Esophagus muscularis mucosa (tissue), 4 donors: ENCODE results near the gene DCAF8. TPM values are rescaled to one million over a fixed set of nuclear protein-coding genes. Genes with fewer than 3 reads are reported as not detected.

ENCODE experiments used
- DNase-seq: peaks from one replicate; pipeline ENCODE4 v3.0.0-alpha.2; 2017; ENCODE audit errors: extremely low spot score
- H3K27ac ChIP-seq, 4 donors: fragments of 200-600 bp; sonication (generic); replicated peaks in 1 of 4; 1 replicate in 3 of 4; 2 replicates in 1 of 4; pipeline ENCODE4 v1.5.1; 2016 to 2019; ENCODE audit warnings: mild to moderate bottlenecking in 1 of 4
- H3K27me3 ChIP-seq, 4 donors: fragments of 200-600 bp; sonication (generic); one replicate each; pipeline versions ENCODE4 v1.5.1 to v1.6.0; 2016 to 2019
- H3K36me3 ChIP-seq, 4 donors: fragments of 200-600 bp; sonication (generic); one replicate each; pipeline ENCODE4 v1.5.1; 2016 to 2019
- H3K4me1 ChIP-seq, 4 donors: fragments of 200-600 bp; sonication (generic); one replicate each; pipeline ENCODE4 v1.5.1; 2016 to 2019
- H3K4me3 ChIP-seq, 4 donors: fragments of 200-600 bp; sonication (generic); 1 replicate in 2 of 4; 2 replicates in 2 of 4; pipeline ENCODE4 v1.5.1; 2016 to 2019; ENCODE audit warnings: mild to moderate bottlenecking in 4 of 4, moderate library complexity in 1 of 4
- H3K9me3 ChIP-seq, 4 donors: fragments of 200-600 bp; sonication (generic); 1 replicate in 3 of 4; 2 replicates in 1 of 4; pipeline ENCODE4 v1.5.1; 2016 to 2019
- EP300 ChIP-seq: sonication (generic); formaldehyde crosslinking; IDR thresholded peaks from one replicate; pipeline ENCODE4 v1.6.1; 2017; ENCODE audit warnings: antibody characterized with exemption
- POLR2A ChIP-seq: fragments of 450-650 bp; IDR thresholded peaks from one replicate; pipeline ENCODE4 v1.6.1; 2017; ENCODE audit warnings: antibody characterized with exemption, moderate library complexity, mild to moderate bottlenecking, low read depth
- POLR2AphosphoS5 ChIP-seq, 2 donors: sonication (generic); formaldehyde crosslinking; IDR thresholded peaks; one replicate each; pipeline ENCODE4 v1.6.1; 2017; ENCODE audit warnings: antibody characterized with exemption in 2 of 2
- whole genome bisulfite sequencing: methylation state at CpG from one replicate; pipeline ENCODE4 v1.1.5; 2018; 5-methylcytosine and 5-hydroxymethylcytosine counted together
- intact Hi-C: fragments of 100-400 bp; cut with DNase I; formaldehyde crosslinking; loops from one replicate; pipeline ENCODE4 v1.15.1; 2023
- total RNA-seq, 4 donors: library from RNA; depleted of rRNA; stranded (reverse); fragments of >200 nt; gene quantifications; one replicate each; pipeline versions ENCODE4 v1.1.0 to v1.2.1, GENCODE V29; 2016
- TF ChIP-seq, protein P1 (sequence below), 3 experiments: fragments of 200-600 bp in 2 of 3; fragments of 450-650 bp in 1 of 3; sonication (generic) in 2 of 3; IDR thresholded peaks; one replicate each; pipeline ENCODE4 v1.5.1; 2017 to 2019; ENCODE audit warnings: antibody characterized with exemption in 3 of 3, mild to moderate bottlenecking in 2 of 3, moderate library complexity in 1 of 3

DCAF8 gene
- total RNA-seq, 4 donors from 2014 or later: 111 to 191 (median 172) TPM

DNA sequence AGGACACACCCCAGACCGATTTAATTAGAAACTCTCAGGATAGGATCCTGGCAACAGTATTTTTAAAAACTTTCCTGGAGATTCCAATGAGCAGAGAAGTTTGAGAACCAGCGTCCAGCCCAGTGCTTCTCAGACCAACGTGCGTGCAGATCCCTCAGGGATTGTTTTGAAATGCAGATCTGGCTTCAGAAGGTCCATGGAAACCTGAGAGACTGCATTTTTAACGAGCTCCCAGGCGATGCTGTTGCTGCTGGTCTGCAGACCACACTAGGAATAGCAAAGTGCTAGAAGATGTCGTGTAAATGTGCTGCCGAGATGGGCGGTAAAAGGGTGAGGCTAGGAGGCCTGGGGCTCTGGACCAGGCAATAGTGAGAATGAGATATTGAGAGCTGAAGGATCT lies 90.4 kb downstream of the DCAF8 start:
- intact Hi-C loops: no loop called here

DNA sequence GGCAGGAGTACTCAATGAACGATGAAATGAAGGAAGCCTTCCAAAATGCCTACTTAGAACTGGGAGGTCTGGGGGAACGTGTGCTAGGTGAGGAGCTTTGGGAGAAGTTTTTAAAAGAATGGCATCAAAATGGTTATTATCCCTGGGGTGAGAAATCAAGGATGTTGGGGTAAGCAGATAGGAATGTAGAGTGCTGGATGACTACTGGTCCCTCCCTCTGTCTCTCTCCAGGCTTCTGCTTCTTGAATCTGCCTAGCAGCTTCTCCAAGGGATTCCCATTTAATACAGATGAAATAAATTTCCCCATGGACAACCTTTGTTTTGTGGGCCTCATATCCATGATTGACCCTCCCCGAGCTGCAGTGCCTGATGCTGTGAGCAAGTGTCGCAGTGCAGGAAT lies 91.0 kb downstream of the DCAF8 start:
- intact Hi-C loops: no loop called here
- Histone ChIP-seq H3K27me3 (no peaks in the 10 kb centered on the region), H3K4me3 (no peak overlapping the region), H3K4me1 (no peaks in the 10 kb centered on the region), H3K36me3 (no peaks in the 10 kb centered on the region), H3K27ac (no peak overlapping the region), H3K9me3 (no peaks in the 10 kb centered on the region)
- TF ChIP-seq POLR2AphosphoS5 (IDR thresholded peaks at IDR 0.05) (no peak), POLR2A (no peak), EP300 (no peak)
- TF ChIP-seq, protein P1, sequence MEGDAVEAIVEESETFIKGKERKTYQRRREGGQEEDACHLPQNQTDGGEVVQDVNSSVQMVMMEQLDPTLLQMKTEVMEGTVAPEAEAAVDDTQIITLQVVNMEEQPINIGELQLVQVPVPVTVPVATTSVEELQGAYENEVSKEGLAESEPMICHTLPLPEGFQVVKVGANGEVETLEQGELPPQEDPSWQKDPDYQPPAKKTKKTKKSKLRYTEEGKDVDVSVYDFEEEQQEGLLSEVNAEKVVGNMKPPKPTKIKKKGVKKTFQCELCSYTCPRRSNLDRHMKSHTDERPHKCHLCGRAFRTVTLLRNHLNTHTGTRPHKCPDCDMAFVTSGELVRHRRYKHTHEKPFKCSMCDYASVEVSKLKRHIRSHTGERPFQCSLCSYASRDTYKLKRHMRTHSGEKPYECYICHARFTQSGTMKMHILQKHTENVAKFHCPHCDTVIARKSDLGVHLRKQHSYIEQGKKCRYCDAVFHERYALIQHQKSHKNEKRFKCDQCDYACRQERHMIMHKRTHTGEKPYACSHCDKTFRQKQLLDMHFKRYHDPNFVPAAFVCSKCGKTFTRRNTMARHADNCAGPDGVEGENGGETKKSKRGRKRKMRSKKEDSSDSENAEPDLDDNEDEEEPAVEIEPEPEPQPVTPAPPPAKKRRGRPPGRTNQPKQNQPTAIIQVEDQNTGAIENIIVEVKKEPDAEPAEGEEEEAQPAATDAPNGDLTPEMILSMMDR (IDR thresholded peaks at IDR 0.05): no peak
- WGBS: 78% methylated on average over 4 of the region's 4 CpGs
- DNase-seq: no peak

More for the DNA sequence above, 90.4 kb downstream of the DCAF8 start:
- no peak for TF ChIP-seq POLR2A
- TF ChIP-seq POLR2AphosphoS5 (IDR thresholded peaks at IDR 0.05): no peak
- TF ChIP-seq EP300: no peak
- TF ChIP-seq, protein P1 (IDR thresholded peaks at IDR 0.05): no peak
- no peaks in the 10 kb centered on the region for H3K9me3 ChIP-seq
- H3K27ac ChIP-seq: no peak overlapping the region
- no peak for DNase-seq
- H3K27me3 ChIP-seq: no peaks in the 10 kb centered on the region
- no peaks in the 10 kb centered on the region for H3K4me1 ChIP-seq
- H3K4me3 ChIP-seq: no peak overlapping the region
- H3K36me3 ChIP-seq: no peaks in the 10 kb centered on the region
- WGBS: 73% methylated on average over 9 of the region's 9 CpGs

DNA sequence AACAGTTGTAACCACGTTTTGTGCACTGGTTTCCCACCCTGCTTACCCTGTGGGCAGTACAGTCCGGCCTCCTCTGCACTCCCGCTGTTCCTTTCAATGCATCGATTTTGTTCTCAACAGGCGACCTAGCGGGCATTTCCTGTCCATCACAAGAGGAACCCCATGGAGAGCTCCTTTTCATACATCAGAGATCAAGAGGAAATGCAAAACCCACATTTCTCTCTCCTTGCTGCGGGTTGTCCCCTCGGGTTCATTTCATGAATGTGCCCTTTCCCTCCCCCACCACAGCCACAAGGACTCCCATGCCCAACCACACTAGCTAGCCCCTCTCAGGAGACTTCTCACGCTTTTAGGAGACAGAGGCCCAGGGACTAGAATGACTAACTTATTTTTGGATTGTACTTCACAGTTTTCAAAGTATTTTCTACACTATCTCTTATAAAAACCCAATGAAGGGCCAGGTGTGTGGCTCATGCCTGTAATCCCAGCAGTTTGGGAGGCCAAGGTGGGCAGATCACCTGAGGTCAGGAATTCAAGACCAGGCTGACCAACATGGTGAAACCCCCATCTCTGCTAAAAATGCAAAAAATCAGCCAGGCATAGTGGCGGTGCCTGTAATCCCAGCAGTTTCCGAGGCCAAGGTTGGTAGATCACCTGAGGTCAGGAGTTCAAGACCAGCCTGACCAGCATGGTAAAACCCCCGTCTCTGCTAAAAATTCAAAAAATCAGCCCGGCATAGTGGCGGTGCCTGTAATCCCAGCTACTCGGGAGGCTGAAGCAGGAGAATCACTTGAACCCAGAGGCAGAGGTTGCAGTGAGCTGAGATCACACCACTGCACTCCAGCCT lies 92.6 kb downstream of the DCAF8 start:
- no peak for DNase-seq
- intact Hi-C loops: no loop called here

DNA sequence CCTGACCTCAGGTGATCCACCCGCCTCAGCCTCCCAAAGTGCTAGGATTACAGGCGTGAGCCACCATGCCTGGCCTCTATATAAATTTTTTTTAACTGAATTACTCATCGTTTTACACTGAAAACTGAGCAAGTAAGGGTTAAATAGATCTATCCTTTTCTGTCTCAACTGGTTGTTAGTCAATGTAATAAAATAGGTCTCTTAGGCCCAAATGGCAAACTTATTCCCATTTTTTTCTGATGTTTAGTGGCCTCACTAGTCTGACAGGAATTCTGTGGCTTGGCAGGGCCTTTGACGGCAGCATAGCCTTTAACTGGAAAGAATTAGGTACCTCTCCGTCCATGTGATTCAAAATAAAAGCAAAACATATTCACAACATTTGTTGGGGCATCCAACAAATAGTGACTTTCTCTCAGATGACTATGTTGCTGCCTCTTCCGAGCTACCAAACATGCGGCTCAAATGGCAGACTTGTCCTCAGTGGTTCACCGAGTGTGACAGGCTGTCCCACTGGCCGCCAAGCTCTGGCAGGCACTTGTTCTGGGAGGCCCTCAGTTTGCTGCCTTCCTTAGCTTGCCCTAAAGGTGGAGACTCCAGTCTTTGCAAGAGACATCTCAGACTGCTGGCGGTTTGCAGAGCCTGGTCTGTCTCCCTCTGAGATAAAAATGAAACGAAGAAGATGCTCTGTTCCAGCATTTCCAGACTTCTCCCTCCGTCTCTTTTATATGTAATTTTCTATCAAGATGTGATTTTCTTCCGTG lies 93.6 kb downstream of the DCAF8 start:
- Histone ChIP-seq H3K36me3 (no peaks in the 10 kb centered on the region), H3K27me3 (no peaks in the 10 kb centered on the region), H3K4me1 (no peaks in the 10 kb centered on the region), H3K4me3 (no peak overlapping the region), H3K27ac (no peak overlapping the region), H3K9me3 (no peaks in the 10 kb centered on the region)
- intact Hi-C loops: no loop called here
- WGBS: 87% methylated on average over 13 of the region's 13 CpGs
- DNase-seq: no peak
- TF ChIP-seq POLR2AphosphoS5 (IDR thresholded peaks at IDR 0.05): no peak
- TF ChIP-seq POLR2A: no peak
- TF ChIP-seq, protein P1 (IDR thresholded peaks at IDR 0.05): no peak
- TF ChIP-seq EP300: no peak

More for the DNA sequence above, 92.6 kb downstream of the DCAF8 start:
- WGBS: 69% methylated on average over 15 of the region's 15 CpGs
- Histone ChIP-seq H3K4me3 (no peak overlapping the region), H3K36me3 (no peaks in the 10 kb centered on the region), H3K27me3 (no peaks in the 10 kb centered on the region), H3K9me3 (no peaks in the 10 kb centered on the region), H3K4me1 (no peaks in the 10 kb centered on the region), H3K27ac (no peak overlapping the region)
- TF ChIP-seq EP300 (no peak), POLR2AphosphoS5 (IDR thresholded peaks at IDR 0.05) (no peak), POLR2A (no peak)
- TF ChIP-seq, protein P1 (IDR thresholded peaks at IDR 0.05): no peak
